MM.1S (cell line): Measurements from ENCODE around the gene MRPS9.

Experiments used
- CTCF ChIP-seq: fragments of 300-600 bp; sonication (generic); IDR thresholded peaks from 2 replicates; pipeline ENCODE4 v1.5.1; 2016; ENCODE audit warnings: antibody characterized with exemption, low read length, mixed read lengths
- EZH2phosphoT487 ChIP-seq: fragments of 300-600 bp; sonication (generic); IDR thresholded peaks from 2 replicates; pipeline ENCODE4 v1.6.1; 2018; ENCODE audit warnings: antibody characterized with exemption, low read length

- TF ChIP-seq CTCF (no peak), EZH2phosphoT487 (no peak)
These were observed 1.7 kb downstream of the MRPS9 start for GRCh38 chr2:105039559-105039958.
